ENCODE results near the gene RNF10.
"Not testable (repeated sequence)": the region's sequence is repeated elsewhere in the genome, so short reads cannot be mapped to it uniquely, and the experiment has no call there.

The RNF10 gene

GRCh38 chr12:120614848-120615247 is 80.7 kb downstream of the RNF10 start:
- DNase-seq (ENCODE audit: low read depth in 2 of 2): no peak

- DNase-seq (ENCODE audit: low read depth in 2 of 2): not testable (repeated sequence)
These were observed 83.0 kb downstream of the RNF10 start for GRCh38 chr12:120617193-120617592.

GRCh38 chr12:120617767-120618166 is 83.6 kb downstream of the RNF10 start:
- not testable (repeated sequence) for DNase-seq (ENCODE audit: low read depth in 2 of 2)

- no peak for DNase-seq (ENCODE audit: low read depth in 2 of 2)
These were observed 84.9 kb downstream of the RNF10 start for GRCh38 chr12:120618954-120619615.

GRCh38 chr12:120620624-120621023 is 86.5 kb downstream of the RNF10 start:
- no peak for DNase-seq (ENCODE audit: low read depth in 2 of 2)

GRCh38 chr12:120625557-120626419 is 91.6 kb downstream of the RNF10 start:
- DNase-seq (ENCODE audit: low read depth in 2 of 2): no peak

Data from stimulated activated CD8-positive, alpha-beta memory T cell treated with anti-CD3 and anti-CD28 coated beads, Interleukin-15, amount 100 ng/mL, for 4 hours (primary cell).